Ovary (tissue), 3 donors: Measurements from ENCODE around the gene CABP4.

Source experiments
- CTCF ChIP-seq, 3 donors: fragments of 450-650 bp in 2 of 3; fragments of 200-600 bp in 1 of 3; IDR thresholded peaks; one replicate each; pipeline versions ENCODE4 v1.5.1 to v1.8.0; 2016 to 2022; ENCODE audit warnings: antibody characterized with exemption in 3 of 3, mild to moderate bottlenecking in 1 of 3
- POLR2A ChIP-seq: fragments of 450-650 bp; IDR thresholded peaks from one replicate; pipeline ENCODE4 v1.6.1; 2017; ENCODE audit warnings: antibody characterized with exemption, mild to moderate bottlenecking, moderate library complexity
- donor health status: DM: no; HTN: no; CAD: no.

DNA sequence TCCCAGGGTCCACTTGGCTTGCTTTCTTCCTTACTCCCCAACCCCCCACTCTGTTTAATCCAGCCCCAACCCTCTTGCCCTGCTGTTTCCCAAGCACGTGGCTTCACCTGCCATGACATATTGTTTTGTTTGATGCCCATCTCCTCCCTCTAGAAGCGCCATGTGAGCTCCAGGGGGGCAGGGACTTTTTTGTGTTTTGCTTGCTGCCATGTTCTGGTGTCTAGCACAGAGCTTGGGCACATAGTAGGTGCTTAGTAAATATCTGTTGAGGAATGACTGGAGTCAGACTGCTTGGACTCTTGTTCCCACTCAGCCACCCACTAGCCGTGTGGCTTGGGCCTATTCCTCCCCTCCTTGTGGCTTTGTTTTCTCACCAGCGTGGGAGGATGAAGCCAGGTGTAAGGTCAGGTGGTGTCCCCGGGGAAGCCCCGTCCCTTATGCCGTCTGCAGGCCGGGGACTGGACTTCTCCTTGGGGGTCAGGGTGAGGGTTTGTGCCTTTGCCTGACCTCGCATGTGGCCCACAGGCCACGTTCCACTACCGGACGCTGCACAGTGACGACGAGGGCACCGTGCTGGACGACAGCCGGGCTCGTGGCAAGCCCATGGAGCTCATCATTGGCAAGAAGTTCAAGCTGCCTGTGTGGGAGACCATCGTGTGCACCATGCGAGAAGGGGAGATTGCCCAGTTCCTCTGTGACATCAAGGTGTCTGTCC, 31.5 kb downstream of the CABP4 start:
- no peak for TF ChIP-seq POLR2A
- TF ChIP-seq CTCF (IDR thresholded peaks at IDR 0.05): no peak
